Right atrium auricular region (tissue), 2 donors: ENCODE data around the gene MLLT11. TPM values are rescaled to one million over a fixed set of nuclear protein-coding genes. Genes with fewer than 3 reads are reported as not detected.

Experiments used
- DNase-seq: peaks from one replicate; pipeline ENCODE4 v3.0.0-alpha.2; 2019; ENCODE audit warnings: low spot score
- H3K27ac ChIP-seq, 2 donors: fragments of 200-600 bp; sonication (generic); 1 replicate in 1 of 2; 2 replicates in 1 of 2; pipeline ENCODE4 v1.5.1; 2016 to 2019
- H3K27me3 ChIP-seq, 2 donors: fragments of 200-600 bp; sonication (generic); one replicate each; pipeline versions ENCODE4 v1.5.1 to v1.6.0; 2017 to 2019
- H3K36me3 ChIP-seq: fragments of 200-600 bp; sonication (generic); one replicate; pipeline ENCODE4 v1.5.1; 2016
- H3K4me1 ChIP-seq, 2 donors: fragments of 200-600 bp; sonication (generic); one replicate each; pipeline versions ENCODE4 v1.5.1 to v1.6.0; 2017 to 2019
- H3K4me3 ChIP-seq, 2 donors: fragments of 200-600 bp; sonication (generic); 1 replicate in 1 of 2; 2 replicates in 1 of 2; pipeline ENCODE4 v1.5.1; 2017 to 2019; ENCODE audit warnings: mild to moderate bottlenecking in 1 of 2, moderate library complexity in 1 of 2
- H3K9me3 ChIP-seq, 2 donors: fragments of 200-600 bp; sonication (generic); one replicate each; pipeline ENCODE4 v1.5.1; 2019
- total RNA-seq, 2 donors: library from RNA; depleted of rRNA; stranded (reverse); fragments of >200 nt; gene quantifications; one replicate each; pipeline ENCODE4 v1.1.0, GENCODE V29; 2016
- TF ChIP-seq, protein P1 (sequence below), 2 donors: fragments of 200-600 bp; sonication (generic); IDR thresholded peaks; one replicate each; pipeline ENCODE4 v1.5.1; 2019; ENCODE audit warnings: antibody characterized with exemption in 2 of 2

The MLLT11 gene, protein sequence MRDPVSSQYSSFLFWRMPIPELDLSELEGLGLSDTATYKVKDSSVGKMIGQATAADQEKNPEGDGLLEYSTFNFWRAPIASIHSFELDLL
- total RNA-seq, result 10 to 100 TPM in 1 of 2 donors, 1 to 10 TPM in 1; 3.5 to 10.9 TPM

DNA sequence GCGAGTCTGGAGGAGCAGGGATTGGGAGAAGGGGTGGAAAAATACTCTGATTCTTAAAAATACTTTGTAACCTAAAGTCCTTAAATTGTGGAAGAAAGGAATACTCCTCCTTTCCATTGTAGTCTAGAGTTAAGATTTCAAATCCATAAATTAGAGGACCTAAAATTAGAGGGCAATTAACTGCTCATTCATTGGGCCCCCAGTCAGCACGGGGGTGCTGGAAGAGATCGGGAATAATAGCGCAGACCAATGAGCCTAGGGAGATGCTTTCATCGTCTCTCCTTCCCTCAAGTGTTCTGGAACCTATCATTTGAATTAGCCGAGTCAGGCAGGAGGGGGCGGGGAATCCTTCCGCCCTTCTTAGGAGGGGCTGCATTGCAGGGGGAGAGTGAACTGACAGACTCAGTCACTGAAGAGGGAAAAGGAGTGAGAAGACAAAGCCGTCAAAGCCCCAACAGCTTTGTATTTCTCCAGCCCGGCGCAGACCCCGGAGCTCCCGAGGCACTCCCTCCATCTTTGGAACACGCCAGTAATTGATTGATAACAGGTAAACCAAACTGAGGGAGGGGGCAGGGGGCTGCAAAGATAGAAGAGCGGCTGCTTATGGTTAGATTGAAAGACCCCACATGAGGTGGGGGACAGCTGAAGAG is at the start of gene MLLT11:
TSS of gene MLLT11 (plus strand) at position 391 of the 650 bp plus-strand sequence. CDS start 6,828 bp downstream, outside the sequence.
- TF ChIP-seq, protein P1, sequence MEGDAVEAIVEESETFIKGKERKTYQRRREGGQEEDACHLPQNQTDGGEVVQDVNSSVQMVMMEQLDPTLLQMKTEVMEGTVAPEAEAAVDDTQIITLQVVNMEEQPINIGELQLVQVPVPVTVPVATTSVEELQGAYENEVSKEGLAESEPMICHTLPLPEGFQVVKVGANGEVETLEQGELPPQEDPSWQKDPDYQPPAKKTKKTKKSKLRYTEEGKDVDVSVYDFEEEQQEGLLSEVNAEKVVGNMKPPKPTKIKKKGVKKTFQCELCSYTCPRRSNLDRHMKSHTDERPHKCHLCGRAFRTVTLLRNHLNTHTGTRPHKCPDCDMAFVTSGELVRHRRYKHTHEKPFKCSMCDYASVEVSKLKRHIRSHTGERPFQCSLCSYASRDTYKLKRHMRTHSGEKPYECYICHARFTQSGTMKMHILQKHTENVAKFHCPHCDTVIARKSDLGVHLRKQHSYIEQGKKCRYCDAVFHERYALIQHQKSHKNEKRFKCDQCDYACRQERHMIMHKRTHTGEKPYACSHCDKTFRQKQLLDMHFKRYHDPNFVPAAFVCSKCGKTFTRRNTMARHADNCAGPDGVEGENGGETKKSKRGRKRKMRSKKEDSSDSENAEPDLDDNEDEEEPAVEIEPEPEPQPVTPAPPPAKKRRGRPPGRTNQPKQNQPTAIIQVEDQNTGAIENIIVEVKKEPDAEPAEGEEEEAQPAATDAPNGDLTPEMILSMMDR (IDR thresholded peaks at IDR 0.05), result no peak
- peak within 1 kb of the TSS; percentile 86 to 94 for H3K4me3 ChIP-seq
- peak within 1 kb of the TSS; percentile 96 to 98 for H3K27ac ChIP-seq
- H3K27me3 ChIP-seq, result no peaks in the 10 kb centered on the region
- H3K36me3 ChIP-seq, result peaks cover 13% of the 10 kb centered on the region
- H3K9me3 ChIP-seq, result no peaks in the 10 kb centered on the region
- peak; percentile 71 for DNase-seq
- peaks cover 0 to 47% of the 10 kb centered on the region in 2 donors for H3K4me1 ChIP-seq

DNA sequence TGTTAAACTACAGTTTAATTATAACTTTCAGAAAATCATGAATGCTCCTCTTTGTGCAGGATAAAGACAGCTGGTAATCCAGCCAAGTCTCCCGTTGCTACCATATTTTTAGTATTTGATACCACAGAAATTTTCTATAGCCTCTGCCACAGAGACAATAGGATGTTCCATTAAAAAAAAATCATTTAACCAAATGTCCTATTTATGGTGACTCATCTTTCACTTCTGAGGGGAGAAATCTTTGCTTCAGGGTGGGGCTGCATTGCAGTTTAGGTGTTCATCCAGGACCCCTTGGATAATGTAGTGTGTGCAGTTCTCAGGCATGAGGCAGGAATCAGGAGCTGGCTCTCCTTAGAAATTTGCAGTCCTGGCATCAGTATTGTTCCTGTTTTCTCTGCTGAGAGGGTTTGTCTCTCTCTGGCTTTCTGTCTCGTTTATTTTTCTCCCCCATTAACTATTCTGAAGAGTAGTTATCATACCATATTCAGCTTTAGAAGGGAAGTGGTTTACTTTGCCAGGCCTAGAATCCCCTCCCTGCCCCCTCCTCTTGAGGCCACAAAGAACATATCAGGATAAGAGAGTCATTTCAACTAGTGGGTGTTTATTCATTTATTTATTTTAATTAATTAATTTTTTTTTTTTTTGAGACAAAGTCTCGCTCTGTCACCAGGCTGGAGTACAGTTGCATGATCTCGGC is 48.9 kb upstream of the MLLT11 start:
- Histone ChIP-seq H3K27ac (peak overlapping the region; percentile 52 to 96), H3K27me3 (no peaks in the 10 kb centered on the region), H3K9me3 (no peaks in the 10 kb centered on the region), H3K36me3 (peaks cover 4% of the 10 kb centered on the region), H3K4me3 (no peak overlapping the region), H3K4me1 (peaks cover 0 to 70% of the 10 kb centered on the region in 2 donors)
- DNase-seq, result no peak
- TF ChIP-seq, protein P1 (IDR thresholded peaks at IDR 0.05), result no peak

DNA sequence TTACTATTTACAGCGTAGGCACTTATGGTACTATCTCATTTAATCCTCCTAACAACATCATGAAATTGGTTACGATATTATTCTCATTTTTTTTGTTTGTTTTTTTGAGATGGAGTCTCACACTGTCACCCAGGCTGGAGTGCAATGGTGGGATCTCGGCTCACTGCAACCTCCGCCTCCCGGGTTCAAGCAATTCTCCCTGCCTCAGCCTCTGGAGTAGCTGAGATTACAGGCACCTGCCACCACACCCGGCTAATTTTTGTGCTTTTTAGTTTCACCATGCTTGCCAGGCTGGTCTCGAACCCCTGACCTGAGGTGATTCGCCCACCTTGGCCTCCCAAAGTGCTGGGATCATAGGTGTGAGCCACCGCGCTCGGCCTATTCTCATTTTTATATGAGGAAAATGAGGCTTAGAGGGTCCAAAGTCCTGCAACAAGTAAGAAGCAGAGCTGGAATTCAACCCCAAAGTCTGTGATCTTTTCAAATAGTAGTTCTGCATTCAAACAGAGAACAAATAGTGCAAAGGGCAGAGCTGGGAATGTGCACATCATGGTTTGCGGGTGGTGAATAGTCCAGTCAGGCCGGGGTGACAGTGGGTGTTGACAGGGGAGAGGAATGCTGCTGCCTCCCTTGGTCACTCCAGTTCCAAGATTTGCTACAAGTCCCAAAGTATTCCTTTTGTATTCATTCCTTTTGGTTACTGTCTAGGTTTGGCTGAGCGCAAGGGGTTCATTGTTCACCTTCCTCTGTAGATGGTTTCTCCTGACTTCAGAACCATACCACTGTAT is 47.3 kb upstream of the MLLT11 start:
- Histone ChIP-seq H3K9me3 (no peaks in the 10 kb centered on the region), H3K36me3 (peaks cover 8% of the 10 kb centered on the region), H3K4me3 (no peak overlapping the region), H3K27me3 (no peaks in the 10 kb centered on the region), H3K4me1 (peaks cover 0 to 58% of the 10 kb centered on the region in 2 donors), H3K27ac (peak overlapping the region; percentile 52 to 96)
- DNase-seq, result no peak
- TF ChIP-seq, protein P1 (IDR thresholded peaks at IDR 0.05), result no peak

DNA sequence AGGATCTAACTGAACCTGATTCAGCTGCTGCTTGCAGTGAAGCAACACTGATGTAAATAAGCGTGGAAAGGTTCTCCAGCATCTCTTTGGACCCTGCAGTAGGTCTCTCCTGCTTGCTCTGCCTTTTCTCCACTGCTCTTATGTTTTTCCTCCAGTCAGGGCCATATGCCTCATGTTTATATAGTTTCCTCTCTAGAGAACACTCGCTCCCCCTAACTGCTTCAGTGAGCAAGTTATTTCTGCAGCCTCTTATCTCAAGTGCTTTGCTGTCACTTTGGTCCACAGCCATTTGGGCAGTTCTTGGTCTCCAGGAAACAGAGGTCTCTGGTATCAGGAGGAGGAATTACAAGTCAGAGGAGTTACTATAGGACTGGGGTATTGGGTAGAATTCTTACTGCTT is 46.7 kb upstream of the MLLT11 start:
- H3K4me3 ChIP-seq, result no peak overlapping the region
- H3K27me3 ChIP-seq, result no peaks in the 10 kb centered on the region
- DNase-seq, result peak; percentile 72
- peaks cover 0 to 56% of the 10 kb centered on the region in 2 donors for H3K4me1 ChIP-seq
- H3K9me3 ChIP-seq, result no peaks in the 10 kb centered on the region
- H3K36me3 ChIP-seq, result peaks cover 14% of the 10 kb centered on the region
- TF ChIP-seq, protein P1 (IDR thresholded peaks at IDR 0.05), result no peak
- peak overlapping the region; percentile 52 to 96 for H3K27ac ChIP-seq

DNA sequence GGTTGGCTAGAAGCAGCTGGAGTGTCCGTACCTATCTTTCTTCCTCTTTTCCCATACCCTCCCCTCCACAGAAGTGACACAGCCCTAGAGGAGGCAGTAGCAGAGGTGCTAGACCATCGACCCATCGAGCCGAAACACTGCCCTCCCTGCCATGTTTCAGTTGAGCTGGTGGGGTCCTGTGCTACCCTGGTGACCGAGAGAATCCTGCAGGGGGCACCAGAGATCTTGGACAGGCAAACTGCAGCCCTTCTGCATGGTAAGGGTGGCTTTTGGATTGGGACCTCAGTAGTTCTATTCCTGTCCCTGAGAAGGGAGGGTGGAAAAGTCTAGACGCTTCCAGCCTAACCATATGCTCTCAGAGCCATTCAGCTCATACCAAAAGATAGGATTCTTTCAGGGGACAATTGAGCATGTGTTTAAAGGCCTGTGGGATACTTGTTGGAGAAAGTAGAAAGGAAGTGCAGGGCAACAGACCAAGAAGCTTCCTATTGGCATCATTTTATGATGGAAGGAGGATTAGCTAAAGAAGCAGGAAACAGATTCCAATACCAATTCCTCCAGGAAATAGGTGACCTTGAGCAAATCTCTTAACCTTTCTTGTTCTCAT is 35.6 kb upstream of the MLLT11 start:
- Histone ChIP-seq H3K27ac (peak overlapping the region; percentile 55 to 86), H3K9me3 (no peaks in the 10 kb centered on the region), H3K27me3 (no peaks in the 10 kb centered on the region), H3K4me1 (peaks cover 0 to 25% of the 10 kb centered on the region in 2 donors), H3K36me3 (peaks cover 37% of the 10 kb centered on the region), H3K4me3 (no peak overlapping the region)
- TF ChIP-seq, protein P1 (IDR thresholded peaks at IDR 0.05), result peak; percentile 47 to 80
- peak; percentile 85 for DNase-seq
